Renal cortex interstitium (tissue), 15 donors: Measurements from ENCODE around the gene GRIA2. TPM values are rescaled to one million over a fixed set of nuclear protein-coding genes. Genes with fewer than 3 reads are reported as not detected.
"Not testable (repeated sequence)": the region's sequence is repeated elsewhere in the genome, so short reads cannot be mapped to it uniquely, and the experiment has no call there.

Experiments
- DNase-seq, 11 donors: peaks; one replicate each; pipeline ENCODE4 v3.0.0-alpha.2; 2013; ENCODE audit warnings: low read depth in 9 of 11, low spot score in 4 of 11; ENCODE audit errors: extremely low read depth in 1 of 11
- long read RNA-seq, 16 experiments: transcript quantifications; one replicate each; lab custom pipeline, GENCODE V29; 2026
- polyA plus RNA-seq, 3 donors: library from polyadenylated mRNA; unstranded; fragments of 120-200 nt; gene quantifications; one replicate each; pipeline ENCODE4 v1.2.1, GENCODE V29; 2013; ENCODE audit not compliant: insufficient read length in 3 of 3

The GRIA2 gene
- polyA plus RNA-seq = 1 to 10 TPM in 2 of 3 donors, under 1 TPM in 1; 0.82 to 1.2 (median 1.1) TPM
- long read RNA-seq, donor 1 = 0 reads
- long read RNA-seq, donor 2 = 0 reads
- long read RNA-seq, donor 3, partial matches to known transcripts = 0 of 1 reads
- long read RNA-seq, donor 3, other reads (novel, unspliced or antisense) = 0 of 1 reads
- long read RNA-seq, donor 4 = 0 reads
- long read RNA-seq, donor 5 = 0 reads
- long read RNA-seq, donor 6 = 0 reads
- long read RNA-seq, donor 7 = 0 reads
- long read RNA-seq, donor 8 = 0 reads
- long read RNA-seq, donor 9 = 0 reads
- long read RNA-seq, donor 10 = 0 reads
- long read RNA-seq, donor 11 = 0 reads
- long read RNA-seq, donor 12 = 0 reads
- long read RNA-seq, donor 13 = 0 reads
- long read RNA-seq, donor 14 = 0 reads
- long read RNA-seq, donor 15 = 0 reads
- long read RNA-seq, donor 16 = 0 reads

DNA sequence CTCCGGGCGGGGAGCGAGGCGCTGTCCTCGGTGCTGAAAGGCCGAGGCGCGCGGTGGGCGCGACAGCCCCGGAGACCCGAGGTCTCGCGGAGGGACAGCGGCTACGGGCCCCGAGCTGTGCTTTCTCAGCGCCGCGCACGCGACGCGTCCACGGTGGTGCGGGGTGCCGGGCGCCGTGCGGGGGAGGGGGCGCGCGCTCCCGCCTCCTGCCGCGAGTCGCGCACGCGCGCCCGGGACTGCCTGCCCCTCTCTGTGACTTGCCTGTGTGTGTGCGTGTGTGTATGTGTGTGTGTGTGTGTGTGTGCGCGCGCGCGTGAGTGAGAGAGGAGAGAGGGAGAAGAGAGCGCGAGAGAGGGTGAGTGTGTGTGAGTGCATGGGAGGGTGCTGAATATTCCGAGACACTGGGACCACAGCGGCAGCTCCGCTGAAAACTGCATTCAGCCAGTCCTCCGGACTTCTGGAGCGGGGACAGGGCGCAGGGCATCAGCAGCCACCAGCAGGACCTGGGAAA is at the start of gene GRIA2:
TSS of gene GRIA2 (plus strand) at position 358 of the 511 bp plus-strand sequence. CDS start 315 bp downstream, outside the sequence.
- peak; percentile 37 to 81 (median 76) for DNase-seq

DNA sequence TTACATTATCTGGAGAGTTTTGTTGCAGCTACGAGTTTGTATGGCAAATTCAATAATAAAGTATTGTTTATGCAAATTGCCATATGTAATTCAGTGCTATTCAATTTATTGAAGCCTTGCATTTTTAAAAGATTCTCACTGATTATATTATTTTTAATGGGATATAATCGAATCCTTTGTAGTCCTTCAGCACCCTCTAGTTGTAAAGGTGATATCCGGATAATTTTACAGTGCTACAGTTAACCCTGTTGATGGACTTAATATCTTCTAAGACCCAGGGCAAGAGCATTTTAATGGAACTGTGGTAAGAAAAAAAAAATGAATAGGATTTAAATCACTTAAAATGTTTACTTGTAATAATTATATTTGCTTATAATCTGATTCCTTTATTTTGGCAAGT is 48.5 kb upstream of the GRIA2 start:
- no peak for DNase-seq

DNA sequence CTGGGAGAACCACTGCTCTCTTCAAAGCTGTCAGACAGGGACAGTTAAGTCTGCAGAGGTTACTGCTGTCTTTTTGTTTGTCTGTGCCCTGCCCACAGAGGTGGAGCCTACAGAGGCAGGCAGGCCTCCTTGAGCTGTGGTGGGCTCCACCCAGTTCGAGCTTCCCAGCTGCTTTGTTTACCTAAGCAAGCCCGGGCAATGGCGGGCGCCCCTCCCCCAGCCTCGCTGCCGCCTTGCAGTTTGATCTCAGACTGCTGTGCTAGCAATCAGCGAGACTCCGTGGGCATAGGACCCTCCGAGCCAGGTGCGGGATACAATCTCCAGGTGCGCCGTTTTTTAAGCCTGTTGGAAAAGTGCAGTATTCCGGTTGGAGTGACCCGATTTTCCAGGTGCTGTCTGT is 40.3 kb upstream of the GRIA2 start:
- not testable (repeated sequence) for DNase-seq

DNA sequence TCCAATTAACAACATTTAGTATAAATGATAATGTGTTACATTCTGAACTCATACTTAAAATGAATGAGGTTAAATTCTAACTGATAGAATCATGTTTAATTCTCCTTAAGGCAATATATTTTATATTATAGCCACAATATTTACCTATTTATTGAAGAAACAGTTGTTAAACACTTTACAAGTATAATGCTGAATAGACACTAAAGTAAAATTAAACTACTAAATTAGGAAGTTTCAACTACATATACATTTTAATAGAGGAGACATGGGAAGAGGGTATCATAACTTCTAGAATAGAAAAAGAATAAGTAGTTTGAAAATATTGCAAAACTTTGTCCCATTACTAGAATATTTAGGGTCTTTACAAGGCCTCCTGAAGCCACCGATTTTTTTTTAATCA is 36.2 kb upstream of the GRIA2 start:
- no peak for DNase-seq

DNA sequence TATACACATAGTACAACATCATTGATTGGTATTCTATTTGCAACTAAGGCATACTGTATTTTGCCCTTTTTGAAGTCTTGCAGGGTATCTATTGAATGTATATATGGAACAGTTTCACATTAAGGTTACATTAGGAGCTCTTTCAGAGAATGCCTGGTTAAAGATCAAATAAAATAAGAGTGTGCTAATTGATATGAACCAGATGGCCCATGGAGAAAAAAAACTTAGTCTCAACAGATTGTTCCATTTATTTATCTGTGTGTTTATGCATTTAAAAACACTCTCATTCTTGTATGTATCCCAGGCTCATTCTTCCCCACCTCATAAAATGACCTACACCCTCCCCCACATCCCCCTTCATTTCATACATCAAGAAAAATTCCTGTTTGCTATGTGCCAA is 35.2 kb upstream of the GRIA2 start:
- DNase-seq = no peak

DNA sequence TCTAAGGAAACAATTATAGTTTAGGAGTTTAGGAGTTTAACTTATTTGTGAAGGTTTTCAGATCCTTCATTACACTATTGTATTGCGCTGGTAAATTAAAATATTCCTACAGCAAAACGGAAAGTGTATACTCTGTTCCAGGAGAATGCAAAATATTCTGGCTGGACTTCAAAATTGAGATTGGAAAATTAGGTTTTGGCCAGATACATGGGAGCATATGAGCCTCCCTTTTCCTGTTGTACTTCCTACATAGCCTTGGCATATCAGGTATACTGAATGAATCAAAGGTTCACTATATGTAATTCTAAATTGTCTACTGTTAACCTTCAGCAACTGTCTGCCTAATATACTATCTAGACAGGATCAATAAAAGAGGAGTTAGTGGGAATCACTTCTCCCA is 25.2 kb upstream of the GRIA2 start:
- DNase-seq = no peak

DNA sequence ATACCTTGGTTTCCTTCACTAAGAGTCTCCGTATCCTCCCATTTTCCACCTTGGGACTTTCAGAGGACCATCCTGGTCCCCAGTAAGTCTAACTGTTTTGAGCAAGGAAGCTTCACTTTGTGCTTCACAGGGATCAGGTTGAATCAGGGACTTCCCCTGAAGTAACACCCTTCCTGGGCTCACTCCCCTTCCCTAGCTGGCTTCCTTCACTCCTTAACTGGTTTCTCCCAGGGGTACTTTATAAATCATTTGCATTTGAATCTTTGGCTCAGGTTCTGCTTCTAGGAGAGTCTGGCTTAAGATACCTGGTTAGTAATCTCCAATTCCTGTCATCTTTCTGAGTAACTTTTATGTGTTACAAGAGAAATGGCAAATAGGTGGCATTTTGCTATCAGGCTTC is 24.5 kb upstream of the GRIA2 start:
- DNase-seq = no peak

DNA sequence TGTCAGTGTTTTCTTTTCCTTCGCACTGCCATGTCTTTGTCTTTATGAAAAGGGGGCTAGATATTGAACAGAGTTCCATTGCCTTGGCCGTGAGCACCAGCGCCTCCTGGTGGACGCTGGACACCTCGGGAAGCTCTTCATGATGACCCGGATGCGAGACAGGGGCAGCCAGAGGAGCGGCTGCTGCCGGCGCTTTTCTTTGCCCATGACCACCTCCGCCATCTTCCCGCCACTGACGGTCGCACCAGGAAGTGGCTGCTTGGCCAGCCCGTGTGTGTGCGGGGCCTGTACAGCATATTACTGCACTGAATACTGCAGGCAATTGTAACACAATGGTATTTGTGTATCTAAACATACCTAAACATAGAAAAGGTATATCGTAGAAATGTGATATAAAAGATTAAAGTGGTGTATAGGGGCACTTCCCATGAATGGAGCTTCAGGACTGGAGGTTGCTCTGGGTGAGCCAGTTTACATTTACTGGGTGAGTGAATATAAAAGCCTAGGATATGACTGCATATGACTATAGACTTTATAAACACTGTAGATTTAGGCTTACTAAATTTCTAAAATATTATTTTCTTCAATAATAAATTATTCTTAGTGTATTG is 15.8 kb upstream of the GRIA2 start:
- DNase-seq = no peak

DNA sequence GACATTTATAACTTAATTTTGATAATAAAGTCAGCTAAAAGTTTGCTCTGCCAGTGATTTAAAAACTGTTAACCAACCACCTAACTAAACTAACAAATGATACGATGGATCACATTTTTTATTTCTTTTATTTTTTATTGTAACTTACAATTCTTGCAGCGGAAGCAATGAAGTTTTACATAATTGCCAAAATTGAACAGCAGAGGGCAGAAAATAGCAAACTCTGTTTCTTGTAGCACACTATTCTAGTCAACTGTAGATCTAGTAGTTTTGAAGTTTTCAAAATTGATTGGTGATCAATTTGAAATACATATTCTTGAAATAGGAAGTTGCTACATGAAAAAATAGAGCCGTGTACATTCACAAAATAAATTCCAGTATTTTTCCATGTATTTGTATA is 2.8 kb upstream of the GRIA2 start:
- DNase-seq = no peak

DNA sequence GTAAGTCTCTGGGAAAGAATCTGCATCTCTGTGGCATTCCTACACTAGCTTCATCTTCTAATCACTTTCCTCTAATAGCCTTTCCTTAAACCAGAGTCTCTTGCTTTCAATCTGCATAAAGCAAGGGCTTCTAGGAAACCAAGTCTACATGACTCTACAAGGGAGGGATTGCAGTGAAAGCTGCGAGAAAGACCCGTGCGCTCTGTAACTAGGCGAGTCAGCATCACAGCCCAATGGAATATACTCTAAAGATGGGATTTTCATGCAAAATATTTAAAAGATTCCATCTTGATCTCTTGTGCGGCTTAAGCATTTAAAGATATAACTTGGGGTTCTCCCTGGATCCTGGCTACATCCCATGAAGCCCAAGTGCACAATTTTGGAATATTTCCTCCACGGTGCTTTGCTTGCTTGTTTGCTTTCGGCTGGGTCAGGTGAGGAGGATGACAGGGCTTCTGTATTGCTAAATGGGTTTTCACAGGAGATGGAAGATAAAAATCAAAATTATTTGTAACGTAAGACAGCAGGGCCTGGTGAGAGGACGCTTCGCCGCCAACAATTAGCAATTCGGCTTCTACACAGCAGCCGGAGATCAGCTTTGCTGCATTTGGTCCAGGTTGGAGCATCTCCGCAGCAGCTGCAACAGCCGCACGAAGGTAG is 687 bp upstream of the GRIA2 start:
- no peak for DNase-seq

DNA sequence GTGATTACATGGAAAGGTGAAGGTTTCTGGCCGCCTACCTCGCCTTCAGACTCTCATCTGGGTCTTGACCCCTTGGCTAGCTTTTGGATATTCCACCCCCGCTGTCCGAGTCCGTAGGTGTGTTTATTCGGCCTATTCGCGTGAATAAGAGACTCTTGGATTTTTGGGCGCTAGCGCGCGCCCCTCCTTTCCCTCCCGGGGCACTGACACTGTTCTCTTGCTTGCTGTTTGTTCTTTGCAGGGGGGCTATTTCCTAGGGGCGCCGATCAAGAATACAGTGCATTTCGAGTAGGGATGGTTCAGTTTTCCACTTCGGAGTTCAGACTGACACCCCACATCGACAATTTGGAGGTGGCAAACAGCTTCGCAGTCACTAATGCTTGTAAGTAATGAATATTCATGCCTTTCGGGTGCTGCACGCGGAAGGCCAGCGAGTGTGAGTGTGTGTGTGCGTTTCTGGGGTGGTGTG is 932 bp downstream of the GRIA2 start:
- DNase-seq = peak in 1 of 11 donors; percentile 6

DNA sequence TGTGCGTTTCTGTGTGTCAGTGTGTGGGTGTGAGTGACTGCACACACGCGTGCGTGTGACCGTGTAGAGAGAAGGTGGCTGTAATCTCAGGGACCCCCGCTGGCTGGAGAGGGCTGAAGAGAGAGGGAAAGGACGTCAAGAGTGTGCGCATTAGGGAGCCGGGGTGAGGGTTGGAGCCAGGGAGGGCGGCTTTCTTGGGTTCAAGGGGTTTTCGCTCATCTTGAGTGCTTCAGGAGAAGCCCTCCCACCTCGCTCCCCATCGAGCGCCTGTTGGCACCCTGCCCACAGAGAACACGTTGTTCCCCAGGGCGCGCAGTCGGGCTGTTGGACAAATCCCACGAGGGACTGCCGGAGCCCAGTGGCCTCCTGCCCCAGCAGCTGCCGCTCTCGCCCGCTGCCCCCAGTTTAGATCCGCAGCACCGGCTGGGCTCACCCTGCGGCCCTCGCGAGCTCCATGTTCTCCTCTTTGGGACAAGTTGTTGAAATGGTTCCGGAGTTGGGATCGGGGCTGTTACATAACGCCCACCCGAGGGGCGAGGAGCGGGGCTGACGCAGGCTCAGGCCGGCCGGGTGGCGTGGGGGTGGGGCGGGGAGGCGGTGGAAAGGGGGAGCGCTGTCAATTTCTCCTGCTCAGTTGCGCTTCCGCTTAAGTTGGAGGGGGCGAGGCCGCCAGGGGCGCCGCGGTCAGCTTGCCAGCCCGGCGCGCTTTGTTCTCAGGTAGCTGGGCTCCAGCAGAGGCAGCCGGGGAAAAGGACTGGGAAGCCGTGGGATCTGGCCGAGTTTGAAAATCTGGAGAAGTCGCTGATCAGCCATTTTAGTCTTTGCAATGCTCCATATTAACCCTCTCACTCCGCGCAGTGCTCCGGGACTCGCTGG is 1.6 kb downstream of the GRIA2 start:
- DNase-seq = peak in 3 of 11 donors; percentile 7 to 26 (median 25)

DNA sequence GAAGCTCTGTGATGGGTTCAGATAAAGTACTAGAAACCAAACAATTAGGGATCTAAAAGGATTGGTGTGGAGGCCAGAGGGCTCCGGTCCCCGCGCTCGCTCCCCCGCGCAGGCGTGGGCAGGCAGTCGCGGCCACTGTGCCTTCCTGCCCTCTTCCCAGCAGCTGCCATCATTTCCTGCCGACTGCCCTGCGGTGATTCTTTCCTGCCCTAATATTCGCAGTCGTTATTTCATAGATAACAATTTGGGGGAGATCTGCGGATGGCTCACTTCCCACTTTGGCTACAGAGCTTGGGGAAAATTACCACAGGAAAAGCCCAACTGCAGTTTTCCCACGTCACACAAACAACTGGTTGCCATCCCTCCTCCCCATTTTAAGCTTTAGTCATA is 2.2 kb downstream of the GRIA2 start:
- no peak for DNase-seq

DNA sequence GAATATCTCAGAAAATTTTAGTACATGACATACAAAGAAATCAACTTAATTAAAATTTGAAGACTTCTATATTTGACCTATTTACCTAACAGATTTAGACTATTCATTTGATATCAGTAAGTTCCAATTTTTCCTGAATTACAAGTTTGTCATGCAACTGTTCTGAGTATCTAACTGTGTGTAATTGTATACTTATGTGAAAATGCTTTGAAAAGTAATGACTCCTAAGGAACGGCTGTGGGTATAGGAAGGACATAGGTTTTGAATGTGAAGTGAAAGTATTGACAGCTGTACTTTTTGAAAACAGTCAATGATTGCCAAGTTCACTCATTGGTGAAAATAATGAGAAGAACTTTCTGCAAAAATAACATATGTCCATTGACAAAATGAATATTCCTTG is 2.9 kb downstream of the GRIA2 start:
- DNase-seq = no peak

DNA sequence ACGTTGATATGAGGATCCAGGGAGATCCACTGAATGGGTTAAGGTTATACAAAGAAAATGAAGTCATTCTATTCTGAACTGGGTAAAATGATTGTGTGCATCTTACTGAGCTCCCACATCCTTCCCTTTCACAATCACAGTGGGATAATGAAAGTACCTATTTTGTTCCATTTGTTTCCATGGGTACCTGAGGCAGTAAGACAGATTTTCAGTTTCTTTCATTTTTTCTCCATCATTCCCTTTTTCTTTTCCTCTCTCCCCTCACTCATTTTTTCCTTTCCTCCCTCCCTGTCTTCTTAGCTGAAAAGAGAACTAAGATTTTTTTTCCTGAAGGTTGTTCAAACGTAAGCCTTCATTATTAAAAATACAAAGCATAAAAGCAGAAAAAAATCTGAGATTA is 4.6 kb downstream of the GRIA2 start:
- no peak for DNase-seq

DNA sequence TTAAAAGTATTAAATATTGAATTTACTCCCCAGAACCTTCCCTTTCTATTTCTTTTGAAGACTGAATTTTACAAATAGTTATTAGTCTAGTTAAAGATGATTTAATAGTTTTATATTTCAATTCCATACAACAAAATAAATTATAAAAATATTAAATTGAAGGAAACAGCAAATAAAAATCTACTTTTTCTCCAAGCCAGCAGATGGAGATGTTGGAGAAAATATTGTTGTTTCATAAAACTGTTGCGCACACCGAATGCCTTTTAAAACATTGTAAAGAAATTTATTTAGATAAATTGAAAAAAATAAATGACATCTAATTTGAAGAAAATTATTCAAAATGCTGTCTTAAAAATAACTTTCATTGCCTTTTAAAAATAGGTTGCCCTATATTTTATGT is 5.5 kb downstream of the GRIA2 start:
- DNase-seq = no peak

DNA sequence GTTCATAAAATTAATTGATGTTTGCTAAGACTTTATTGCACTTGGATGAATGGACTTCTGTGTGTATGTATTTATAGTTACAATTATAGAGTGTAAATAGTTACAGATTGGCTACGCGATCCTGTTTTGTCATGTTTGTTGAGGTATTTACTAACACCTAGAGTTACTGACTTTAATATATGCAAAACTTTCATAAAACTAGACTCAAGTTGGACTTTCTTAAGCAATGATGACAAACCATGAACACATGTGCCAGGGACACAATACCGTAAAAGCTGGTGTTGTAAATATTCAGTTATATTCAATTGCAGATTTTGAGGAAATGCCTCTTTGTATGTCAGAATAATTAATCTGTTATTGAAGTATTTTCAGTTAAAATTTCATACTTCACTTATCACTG is 6.1 kb downstream of the GRIA2 start:
- no peak for DNase-seq

DNA sequence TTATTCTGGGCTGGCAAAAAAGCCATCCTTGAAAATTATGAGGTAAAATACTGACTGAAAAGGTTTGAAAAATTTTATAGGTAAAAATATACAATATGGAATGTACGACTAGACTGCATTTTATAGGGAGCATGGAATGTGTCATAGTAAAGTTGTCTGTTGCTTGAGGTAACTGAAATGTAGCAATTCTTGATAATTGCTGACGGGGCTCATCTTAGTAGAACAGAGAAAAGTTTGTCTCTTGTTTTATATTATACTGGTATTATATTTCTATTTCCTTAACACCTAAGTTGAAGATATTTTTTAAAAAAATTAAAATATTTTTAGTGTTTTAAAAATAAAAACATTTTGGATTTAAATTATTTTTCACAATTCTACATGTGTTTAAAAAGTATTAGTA is 11.0 kb downstream of the GRIA2 start:
- DNase-seq = no peak

DNA sequence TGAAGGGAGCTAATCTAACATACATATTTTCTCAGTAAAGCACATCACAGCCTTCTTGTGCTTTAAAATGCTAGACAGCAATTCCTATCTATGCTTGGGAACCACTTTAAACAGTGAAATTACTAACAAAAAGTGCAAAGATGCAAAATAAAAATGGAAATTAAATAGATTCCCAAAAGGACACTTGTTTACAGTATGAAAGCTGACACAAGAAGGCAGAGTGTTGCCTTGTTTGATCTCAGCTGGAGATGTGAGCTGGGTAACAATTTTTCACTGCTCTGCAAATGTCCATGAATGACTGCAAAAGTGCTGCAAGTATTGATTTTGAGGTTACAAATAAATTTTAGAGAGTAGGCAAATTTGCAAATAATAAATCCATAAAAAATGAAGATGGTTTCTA is 22.3 kb downstream of the GRIA2 start:
- DNase-seq = no peak
